ENCODE results near the gene NADK2. TPM values are rescaled to one million over a fixed set of nuclear protein-coding genes. Genes with fewer than 3 reads are reported as not detected.

NADK2 gene
- total RNA-seq, 6 experiments from 2014 or later, result 102 to 253 (median 142) TPM

DNA sequence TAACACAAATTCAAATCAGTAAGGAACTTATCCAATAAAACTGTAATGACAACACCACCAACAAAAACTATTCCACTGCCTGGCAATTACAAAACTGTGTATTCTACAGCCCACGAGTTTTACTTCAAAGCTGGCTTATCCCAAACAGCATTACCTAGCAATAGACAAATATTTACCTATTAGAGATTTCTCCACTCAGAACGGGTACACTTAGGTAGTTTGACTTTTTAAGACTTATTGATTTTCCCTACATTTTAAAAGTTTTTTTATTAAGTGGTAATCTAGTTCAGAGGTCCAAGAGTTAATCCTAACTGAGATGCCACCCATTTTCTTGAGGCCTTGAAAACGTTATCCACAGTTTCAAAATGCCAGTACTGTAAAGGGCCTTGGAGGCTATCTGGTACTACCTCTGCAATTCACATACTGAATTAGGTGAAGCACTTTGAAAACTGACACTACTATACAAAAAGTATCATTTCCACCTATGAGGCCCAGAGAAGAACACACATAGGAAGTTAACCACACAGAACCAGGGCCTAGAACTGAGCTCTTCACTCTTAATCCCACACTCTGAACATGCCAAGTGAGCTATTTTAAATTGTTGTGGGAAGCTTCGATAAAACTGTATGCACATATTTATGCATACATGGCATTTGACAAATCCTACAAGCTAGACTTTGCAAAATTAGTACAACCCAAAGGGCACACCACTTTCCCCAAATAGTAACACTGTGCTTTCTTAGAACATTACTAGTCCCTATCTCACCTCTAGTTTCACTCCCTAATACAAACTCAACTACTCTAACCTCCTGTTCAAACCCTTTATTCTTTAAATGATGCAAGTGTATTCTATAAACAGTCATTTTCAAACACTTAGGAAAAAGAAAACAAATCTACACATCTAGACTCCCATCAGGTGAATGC lies 2.1 kb downstream of the NADK2 start:
- no peaks in the 10 kb centered on the region for H3K36me3 ChIP-seq
- 24% methylated on average over 4 of the region's 4 CpGs for WGBS (ENCODE audit: insufficient coverage, low coverage, low lambda C conversion rate, missing lambda C conversion rate)
- H3K27me3 ChIP-seq, result no peaks in the 10 kb centered on the region
- intact Hi-C loops (cut with DNase I), result loop anchor here in 1 of 2 donors (5.0 kb wide), 1 partner anchor 63 kb away; the partner anchor contains the start of gene RANBP3L
- peak overlapping the region; percentile 98 to 99 (median 99) for H3K27ac ChIP-seq
- H3K4me1 ChIP-seq, result peaks cover 0 to 58% (median 17%) of the 10 kb centered on the region in 4 donors
- ATAC-seq (peak; percentile 2 to 45 (median 6)), DNase-seq (no peak)
- peak overlapping the region; percentile 77 to 83 (median 78) for H3K4me3 ChIP-seq
- TF ChIP-seq CTCF (IDR thresholded peaks at IDR 0.05), result no peak
- TF ChIP-seq POLR2A (IDR thresholded peaks at IDR 0.05), result peak; percentile 62
- no peaks in the 10 kb centered on the region for H3K9me3 ChIP-seq

DNA sequence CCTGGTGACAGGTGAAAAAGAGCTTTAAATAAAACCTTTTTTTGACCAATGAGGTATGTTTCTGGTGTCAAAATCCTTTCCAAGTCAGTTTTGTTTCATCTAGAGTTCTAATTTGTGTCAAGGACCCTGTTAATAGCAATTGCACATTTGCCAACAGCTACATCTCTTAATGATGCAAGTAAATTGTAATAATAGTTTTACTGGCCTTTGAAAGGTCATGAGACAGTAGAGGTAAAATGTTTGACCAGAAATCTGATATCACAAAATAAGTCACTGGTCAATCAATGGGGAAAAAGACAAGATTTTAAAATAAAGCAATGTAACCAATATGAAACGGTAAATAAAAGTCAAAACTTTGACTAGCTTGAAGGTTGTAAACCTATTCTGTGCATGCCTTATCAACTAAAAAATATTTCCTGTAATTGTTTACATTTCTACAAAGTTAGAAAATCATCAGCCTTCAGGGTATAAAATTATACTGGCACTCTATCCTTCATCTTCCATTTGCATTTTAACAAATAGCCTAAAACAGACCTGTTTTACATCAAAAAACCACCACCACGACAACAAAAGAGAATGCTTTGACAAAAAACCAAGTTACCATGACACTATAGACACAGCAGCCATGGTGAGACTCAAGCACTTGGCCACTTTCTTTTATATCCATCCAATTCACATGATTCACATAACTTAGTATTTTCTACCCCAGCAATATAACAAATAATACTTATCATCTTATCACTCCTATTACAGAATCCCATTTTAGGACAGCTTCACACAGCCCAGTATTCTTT lies 3.0 kb downstream of the NADK2 start:
- TF ChIP-seq CTCF (IDR thresholded peaks at IDR 0.05) (no peak), POLR2A (IDR thresholded peaks at IDR 0.05) (no peak)
- Histone ChIP-seq H3K9me3 (no peaks in the 10 kb centered on the region), H3K27me3 (no peaks in the 10 kb centered on the region), H3K4me1 (peaks cover 0 to 51% (median 15%) of the 10 kb centered on the region in 4 donors), H3K36me3 (no peaks in the 10 kb centered on the region), H3K27ac (peak overlapping the region; percentile 65 to 99 (median 98)), H3K4me3 (peak overlapping the region in 2 of 3 donors; percentile 36 to 78)
- ATAC-seq (no peak), DNase-seq (no peak)
- intact Hi-C loops (cut with DNase I), result no loop called here
- WGBS (ENCODE audit: insufficient coverage, low coverage, low lambda C conversion rate, missing lambda C conversion rate), result 32% methylated on average over 2 of the region's 2 CpGs

DNA sequence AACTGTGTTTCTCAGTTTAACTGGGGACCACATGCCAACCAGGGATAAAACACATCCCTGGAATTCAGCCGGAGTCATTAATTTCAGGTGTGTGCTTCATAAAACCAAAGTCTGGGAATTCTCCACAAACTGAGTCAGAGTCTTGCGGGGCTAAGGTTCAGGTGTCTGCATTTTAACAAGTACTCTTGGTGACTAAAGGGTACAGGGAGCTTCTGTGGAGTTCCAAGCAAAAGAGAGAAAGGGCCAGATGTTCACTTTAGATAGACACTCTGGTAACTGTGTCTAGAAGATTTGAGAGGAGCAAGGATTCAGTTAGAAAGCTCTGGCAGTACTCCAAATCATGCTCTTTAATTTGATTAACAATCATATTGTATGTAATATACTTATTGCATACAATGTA lies 4.0 kb downstream of the NADK2 start:
- peak overlapping the region in 2 of 3 donors; percentile 98 to 99 for H3K27ac ChIP-seq
- no peak for TF ChIP-seq CTCF (IDR thresholded peaks at IDR 0.05)
- TF ChIP-seq POLR2A (IDR thresholded peaks at IDR 0.05), result no peak
- no peaks in the 10 kb centered on the region for H3K9me3 ChIP-seq
- H3K27me3 ChIP-seq, result no peaks in the 10 kb centered on the region
- DNase-seq, result no peak
- 58% methylated on average over 2 of the region's 2 CpGs for WGBS (ENCODE audit: insufficient coverage, low coverage, low lambda C conversion rate, missing lambda C conversion rate)
- peaks cover 0 to 47% (median 17%) of the 10 kb centered on the region in 4 donors for H3K4me1 ChIP-seq
- H3K36me3 ChIP-seq, result no peaks in the 10 kb centered on the region
- H3K4me3 ChIP-seq, result peak overlapping the region in 2 of 3 donors; percentile 36 to 78
- intact Hi-C loops (cut with DNase I), result no loop called here
- no peak for ATAC-seq

- H3K27me3 ChIP-seq, result no peaks in the 10 kb centered on the region
- ATAC-seq (no peak), DNase-seq (no peak)
- H3K36me3 ChIP-seq, result no peaks in the 10 kb centered on the region
- peaks cover 0 to 47% (median 20%) of the 10 kb centered on the region in 4 donors for H3K4me1 ChIP-seq
- intact Hi-C loops (cut with DNase I), result no loop called here
- no peak overlapping the region for H3K27ac ChIP-seq
- H3K4me3 ChIP-seq, result no peak overlapping the region
- no peak for TF ChIP-seq CTCF (IDR thresholded peaks at IDR 0.05)
- no peak for TF ChIP-seq POLR2A (IDR thresholded peaks at IDR 0.05)
- H3K9me3 ChIP-seq, result no peaks in the 10 kb centered on the region
These were observed 4.9 kb downstream of the NADK2 start for GRCh38 chr5:36236801-36237200.
